ENCODE data around the gene SOX6. TPM values are rescaled to one million over a fixed set of nuclear protein-coding genes. Genes with fewer than 3 reads are reported as not detected.

Gene SOX6
- total RNA-seq, 1 donor = 0.10 TPM

- no peaks in the 10 kb centered on the region for H3K9me3 ChIP-seq (ENCODE audit: low read depth, low read length)
- H3K4me1 ChIP-seq (ENCODE audit: insufficient read depth, low read length) = no peaks in the 10 kb centered on the region
- no peak overlapping the region for H3K4me3 ChIP-seq (ENCODE audit: low read length)
These were observed 8.2 kb downstream of the SOX6 start for GRCh38 chr11:16347928-16348685.

DNA sequence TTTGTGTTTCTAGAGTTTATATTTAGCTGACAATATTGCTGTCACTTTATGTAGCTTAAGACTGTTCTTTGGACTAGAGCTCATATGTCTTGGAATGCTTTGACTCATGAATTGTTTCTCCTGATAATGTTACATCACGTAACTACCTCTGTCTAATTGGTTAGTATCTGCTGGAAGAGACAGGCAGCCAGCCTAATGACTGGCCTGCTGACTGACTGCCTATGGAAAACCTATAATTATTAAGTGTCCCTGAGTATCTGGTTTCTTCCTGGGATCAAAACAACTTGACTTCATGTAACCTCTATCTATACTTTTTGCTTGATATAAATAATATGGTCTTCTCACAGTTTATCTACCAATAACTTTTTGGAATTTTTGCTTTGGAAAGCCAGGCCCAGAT is 9.4 kb downstream of the SOX6 start:
- H3K4me3 ChIP-seq (ENCODE audit: low read length) = no peak overlapping the region
- H3K9me3 ChIP-seq (ENCODE audit: low read depth, low read length) = no peaks in the 10 kb centered on the region
- H3K27me3 ChIP-seq (ENCODE audit: insufficient read depth, low read length) = no peaks in the 10 kb centered on the region
- H3K4me1 ChIP-seq (ENCODE audit: insufficient read depth, low read length) = no peaks in the 10 kb centered on the region

More at GRCh38 chr11:16347928-16348685, 8.2 kb downstream of the SOX6 start:
- H3K27me3 ChIP-seq (ENCODE audit: insufficient read depth, low read length) = no peaks in the 10 kb centered on the region

DNA sequence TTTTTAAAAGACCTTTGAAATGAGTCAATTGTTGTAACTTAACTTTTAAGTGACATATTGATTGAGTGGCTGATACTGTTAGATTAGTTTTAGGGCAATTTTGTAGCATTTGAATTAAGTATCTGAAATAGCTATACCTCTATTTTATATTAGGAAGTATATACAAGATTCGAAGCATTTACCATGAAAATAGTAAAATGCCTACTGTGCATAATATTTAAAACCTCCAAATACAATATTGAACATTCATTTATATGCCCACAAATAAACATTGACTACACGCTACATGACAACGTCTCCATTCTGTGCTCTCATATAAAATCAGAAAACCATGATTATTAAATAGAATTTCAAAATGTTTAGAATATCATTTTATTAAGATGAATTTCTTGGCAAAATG is 14.5 kb downstream of the SOX6 start:
- Histone ChIP-seq H3K4me3 (ENCODE audit: low read length) (no peak overlapping the region), H3K4me1 (ENCODE audit: insufficient read depth, low read length) (no peaks in the 10 kb centered on the region), H3K9me3 (ENCODE audit: low read depth, low read length) (no peaks in the 10 kb centered on the region), H3K27me3 (ENCODE audit: insufficient read depth, low read length) (no peaks in the 10 kb centered on the region)

DNA sequence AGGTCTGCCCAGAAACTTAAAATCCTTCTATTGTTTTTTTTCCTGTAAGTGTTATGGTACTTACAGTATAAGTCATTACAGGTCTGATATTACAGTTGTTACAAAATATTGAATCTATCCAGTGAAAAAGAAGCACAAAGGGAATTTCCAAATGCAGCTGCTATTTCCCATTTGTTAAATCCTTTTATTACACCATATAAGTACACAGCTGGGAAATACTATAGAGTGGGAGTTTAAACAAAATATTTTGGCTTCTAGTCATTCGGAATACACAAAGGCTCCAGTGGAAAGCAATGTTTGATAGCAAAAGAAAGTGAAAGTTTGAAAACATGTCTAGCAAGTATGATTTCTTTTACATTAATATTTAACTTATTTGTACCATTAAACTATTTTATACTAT is 18.0 kb downstream of the SOX6 start:
- H3K4me3 ChIP-seq (ENCODE audit: low read length) = no peak overlapping the region
- no peaks in the 10 kb centered on the region for H3K9me3 ChIP-seq (ENCODE audit: low read depth, low read length)
- no peaks in the 10 kb centered on the region for H3K27me3 ChIP-seq (ENCODE audit: insufficient read depth, low read length)
- no peaks in the 10 kb centered on the region for H3K4me1 ChIP-seq (ENCODE audit: insufficient read depth, low read length)

DNA sequence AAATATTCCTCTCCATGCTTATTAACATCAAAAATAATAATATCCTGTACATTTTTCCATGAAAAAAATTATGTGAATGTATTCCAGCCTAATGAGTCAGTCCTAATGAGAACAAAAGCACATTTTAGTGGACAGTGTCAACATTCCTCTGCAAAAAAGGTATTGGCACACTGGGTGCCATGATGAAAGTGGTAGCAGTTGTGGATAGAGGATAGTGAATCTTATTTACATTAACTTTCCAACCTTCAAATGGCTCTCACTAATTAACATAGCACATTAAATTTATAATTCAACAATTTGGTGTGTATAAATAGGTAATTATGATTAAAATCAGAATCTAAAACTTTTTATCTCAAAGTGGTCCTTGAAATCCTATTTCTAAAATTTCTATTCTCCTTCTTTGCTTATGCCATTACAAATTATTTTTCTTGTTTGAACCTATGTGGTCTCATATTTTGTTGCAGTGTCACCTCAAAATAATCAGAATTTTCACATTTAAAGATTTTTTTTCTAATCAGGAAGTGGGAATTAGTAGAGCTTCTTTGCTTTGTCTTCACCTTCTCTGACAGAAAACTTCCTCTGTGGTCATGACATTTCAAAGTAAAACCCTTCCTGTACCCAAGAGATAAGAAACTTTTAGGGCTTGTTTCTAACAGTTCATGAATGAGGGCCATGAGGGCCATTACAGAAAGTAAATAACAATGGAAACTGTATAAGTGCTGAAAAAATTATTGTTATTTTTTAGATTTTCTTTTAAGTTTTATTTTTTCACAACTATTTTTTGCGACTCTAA is 18.7 kb downstream of the SOX6 start:
- Histone ChIP-seq H3K4me3 (ENCODE audit: low read length) (no peak overlapping the region), H3K27me3 (ENCODE audit: insufficient read depth, low read length) (no peaks in the 10 kb centered on the region), H3K4me1 (ENCODE audit: insufficient read depth, low read length) (no peaks in the 10 kb centered on the region), H3K9me3 (ENCODE audit: low read depth, low read length) (no peaks in the 10 kb centered on the region)

- no peak overlapping the region for H3K4me3 ChIP-seq (ENCODE audit: low read length)
These were observed 19.6 kb downstream of the SOX6 start for GRCh38 chr11:16336721-16337120.

DNA sequence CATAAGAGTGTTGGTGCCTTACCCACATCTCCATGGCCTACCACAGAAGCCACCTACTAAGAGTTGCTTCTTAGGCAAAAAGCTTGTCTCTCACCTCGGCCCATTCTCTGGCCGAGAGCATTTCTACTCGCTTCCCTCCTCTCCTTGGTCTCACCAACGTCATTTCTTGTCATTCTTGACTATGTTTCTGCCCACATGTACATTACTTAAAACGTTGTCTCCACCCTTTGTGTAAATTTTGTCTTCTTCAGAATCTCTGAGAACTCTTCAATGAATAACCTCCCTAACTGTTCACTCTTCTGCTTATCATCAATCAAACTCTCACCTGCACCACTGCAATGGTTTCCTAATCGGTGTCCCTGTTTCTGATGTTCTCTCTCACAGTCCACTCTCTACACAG is 20.1 kb downstream of the SOX6 start:
- Histone ChIP-seq H3K4me3 (ENCODE audit: low read length) (no peak overlapping the region), H3K27me3 (ENCODE audit: insufficient read depth, low read length) (no peaks in the 10 kb centered on the region), H3K9me3 (ENCODE audit: low read depth, low read length) (no peaks in the 10 kb centered on the region), H3K4me1 (ENCODE audit: insufficient read depth, low read length) (no peaks in the 10 kb centered on the region)

More at GRCh38 chr11:16336721-16337120, 19.6 kb downstream of the SOX6 start:
- Histone ChIP-seq H3K27me3 (ENCODE audit: insufficient read depth, low read length) (no peaks in the 10 kb centered on the region), H3K9me3 (ENCODE audit: low read depth, low read length) (no peaks in the 10 kb centered on the region), H3K4me1 (ENCODE audit: insufficient read depth, low read length) (no peaks in the 10 kb centered on the region)

- Histone ChIP-seq H3K4me3 (ENCODE audit: low read length) (no peak overlapping the region), H3K4me1 (ENCODE audit: insufficient read depth, low read length) (no peaks in the 10 kb centered on the region), H3K27me3 (ENCODE audit: insufficient read depth, low read length) (no peaks in the 10 kb centered on the region), H3K9me3 (ENCODE audit: low read depth, low read length) (no peaks in the 10 kb centered on the region)
These were observed 20.9 kb downstream of the SOX6 start for GRCh38 chr11:16335236-16335962.

GRCh38 chr11:16326679-16327297 is 29.6 kb downstream of the SOX6 start:
- no peaks in the 10 kb centered on the region for H3K27me3 ChIP-seq (ENCODE audit: insufficient read depth, low read length)
- H3K9me3 ChIP-seq (ENCODE audit: low read depth, low read length) = no peaks in the 10 kb centered on the region
- H3K4me1 ChIP-seq (ENCODE audit: insufficient read depth, low read length) = no peaks in the 10 kb centered on the region
- H3K4me3 ChIP-seq (ENCODE audit: low read length) = no peak overlapping the region

- Histone ChIP-seq H3K9me3 (ENCODE audit: low read depth, low read length) (no peaks in the 10 kb centered on the region), H3K4me3 (ENCODE audit: low read length) (no peak overlapping the region), H3K4me1 (ENCODE audit: insufficient read depth, low read length) (no peaks in the 10 kb centered on the region), H3K27me3 (ENCODE audit: insufficient read depth, low read length) (no peaks in the 10 kb centered on the region)
These were observed 34.2 kb downstream of the SOX6 start for GRCh38 chr11:16322190-16322589.

DNA sequence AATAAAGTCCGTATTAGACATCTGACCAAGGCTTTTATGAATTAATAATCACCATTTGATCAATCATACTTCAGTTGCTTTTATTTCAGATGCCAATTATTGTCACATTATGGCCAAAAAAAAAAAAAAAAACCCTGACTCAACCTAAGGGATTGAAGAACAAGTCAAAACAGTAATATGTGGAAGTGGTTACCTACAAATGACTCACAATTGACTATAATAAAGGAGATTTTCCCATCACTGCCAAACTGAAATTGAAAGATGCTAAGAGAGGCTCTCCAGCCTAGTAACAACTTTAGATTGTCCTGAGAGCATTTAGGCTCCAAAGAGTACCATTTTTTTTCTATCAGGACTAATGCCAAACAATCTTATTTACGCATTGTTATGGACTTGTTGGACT is 35.2 kb downstream of the SOX6 start:
- Histone ChIP-seq H3K27me3 (ENCODE audit: insufficient read depth, low read length) (no peaks in the 10 kb centered on the region), H3K4me1 (ENCODE audit: insufficient read depth, low read length) (no peaks in the 10 kb centered on the region), H3K4me3 (ENCODE audit: low read length) (no peak overlapping the region), H3K9me3 (ENCODE audit: low read depth, low read length) (no peaks in the 10 kb centered on the region)

GRCh38 chr11:16318320-16318719 is 38.0 kb downstream of the SOX6 start:
- H3K4me1 ChIP-seq (ENCODE audit: insufficient read depth, low read length) = no peaks in the 10 kb centered on the region

GRCh38 chr11:16317712-16318111 is 38.6 kb downstream of the SOX6 start:
- Histone ChIP-seq H3K4me1 (ENCODE audit: insufficient read depth, low read length) (no peaks in the 10 kb centered on the region), H3K27me3 (ENCODE audit: insufficient read depth, low read length) (no peaks in the 10 kb centered on the region), H3K4me3 (ENCODE audit: low read length) (no peak overlapping the region), H3K9me3 (ENCODE audit: low read depth, low read length) (no peaks in the 10 kb centered on the region)

More at GRCh38 chr11:16318320-16318719, 38.0 kb downstream of the SOX6 start:
- Histone ChIP-seq H3K4me3 (ENCODE audit: low read length) (no peak overlapping the region), H3K9me3 (ENCODE audit: low read depth, low read length) (no peaks in the 10 kb centered on the region), H3K27me3 (ENCODE audit: insufficient read depth, low read length) (no peaks in the 10 kb centered on the region)

GRCh38 chr11:16313846-16314245 is 42.5 kb downstream of the SOX6 start:
- no peaks in the 10 kb centered on the region for H3K4me1 ChIP-seq (ENCODE audit: insufficient read depth, low read length)
- H3K4me3 ChIP-seq (ENCODE audit: low read length) = no peak overlapping the region
- H3K9me3 ChIP-seq (ENCODE audit: low read depth, low read length) = no peaks in the 10 kb centered on the region
- no peaks in the 10 kb centered on the region for H3K27me3 ChIP-seq (ENCODE audit: insufficient read depth, low read length)
